GM21526 (cell line): ENCODE data around the gene TFF1.

Experiments
- ATAC-seq: cut with Tn5 transposase; IDR thresholded peaks from one replicate; pipeline ENCODE4 v1.9.1; 2021; ENCODE audit warnings: moderate library complexity; ENCODE audit not compliant: unreplicated experiment, low FRiP score

The TFF1 gene

GRCh38 chr21:42365770-42366169 is 565 bp downstream of the TFF1 start:
- ATAC-seq = no peak

GRCh38 chr21:42364304-42364865 is 1.9 kb downstream of the TFF1 start:
- no peak for ATAC-seq

DNA sequence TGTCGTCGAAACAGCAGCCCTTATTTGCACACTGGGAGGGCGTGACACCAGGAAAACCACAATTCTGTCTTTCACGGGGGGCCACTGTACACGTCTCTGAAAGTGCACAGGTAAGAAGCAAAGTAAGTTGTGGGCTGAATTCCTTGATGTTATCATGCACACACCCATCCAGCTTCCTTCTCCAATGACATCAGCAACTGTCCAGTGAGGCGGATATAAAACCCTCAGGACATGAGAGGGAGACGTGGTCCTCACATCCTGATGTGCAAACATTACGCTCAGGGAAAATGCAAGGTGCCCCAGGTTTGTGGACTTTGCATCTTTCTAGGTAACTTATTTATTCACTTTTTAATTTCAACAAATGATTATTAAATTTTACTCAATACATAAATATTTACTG is 3.0 kb downstream of the TFF1 start:
- no peak for ATAC-seq

- ATAC-seq = no peak
Observed at GRCh38 chr21:42362700-42363099, 3.6 kb downstream of the TFF1 start.

DNA sequence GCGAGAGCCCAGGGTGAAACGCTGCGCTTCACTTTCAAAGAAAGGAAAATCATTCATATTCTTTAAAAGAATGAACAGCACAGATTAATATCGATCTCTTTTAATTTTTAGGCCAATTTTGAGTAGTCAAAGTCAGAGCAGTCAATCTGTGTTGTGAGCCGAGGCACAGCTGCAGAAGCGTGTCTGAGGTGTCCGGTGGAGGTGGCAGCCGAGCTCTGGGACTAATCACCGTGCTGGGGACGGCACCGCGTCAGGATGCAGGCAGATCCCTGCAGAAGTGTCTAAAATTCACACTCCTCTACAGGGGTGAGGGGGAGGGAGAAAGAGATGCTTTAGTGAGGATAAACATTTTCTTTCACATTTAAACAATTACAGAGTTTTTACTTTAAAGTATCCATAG is 4.1 kb downstream of the TFF1 start:
- ATAC-seq = no peak

DNA sequence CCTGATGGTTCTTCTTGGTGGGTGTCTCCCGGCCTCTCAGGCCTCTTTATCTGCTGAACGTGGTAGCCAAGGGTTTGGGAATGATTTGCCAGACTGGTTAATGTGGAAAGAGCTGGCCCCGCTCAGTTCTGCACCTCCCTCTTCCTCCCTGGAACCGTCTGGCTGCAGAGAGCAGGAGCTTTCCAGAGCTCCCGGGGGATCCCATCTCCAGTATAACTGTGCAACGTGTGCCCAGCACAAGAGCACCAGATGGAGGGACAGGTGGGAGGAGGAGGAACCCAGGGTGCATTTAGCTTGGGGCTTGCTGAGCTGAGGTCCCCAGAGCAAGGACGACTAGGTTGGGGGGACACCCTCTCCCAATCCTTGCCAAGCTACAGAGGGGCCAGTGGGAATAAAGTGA is 5.0 kb downstream of the TFF1 start:
- ATAC-seq = no peak

DNA sequence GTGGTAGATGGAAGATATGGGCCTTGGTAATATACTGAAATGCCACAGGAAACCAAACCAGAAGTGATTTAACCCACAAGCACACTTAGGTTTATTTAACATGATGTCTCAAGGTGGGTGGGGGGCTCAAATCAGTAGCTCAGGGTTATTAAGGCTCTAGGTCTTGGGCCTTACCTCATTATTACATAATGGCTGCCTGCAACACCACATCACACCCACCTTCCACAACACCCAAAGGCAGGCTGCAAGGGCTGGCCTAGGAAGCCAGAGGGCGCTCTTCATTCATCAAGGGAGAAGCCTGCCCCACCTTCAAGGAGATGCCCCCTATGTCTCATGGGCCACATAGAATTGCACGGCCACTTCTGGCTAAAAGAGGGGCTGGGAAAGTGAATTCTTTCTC is 6.0 kb downstream of the TFF1 start:
- no peak for ATAC-seq

DNA sequence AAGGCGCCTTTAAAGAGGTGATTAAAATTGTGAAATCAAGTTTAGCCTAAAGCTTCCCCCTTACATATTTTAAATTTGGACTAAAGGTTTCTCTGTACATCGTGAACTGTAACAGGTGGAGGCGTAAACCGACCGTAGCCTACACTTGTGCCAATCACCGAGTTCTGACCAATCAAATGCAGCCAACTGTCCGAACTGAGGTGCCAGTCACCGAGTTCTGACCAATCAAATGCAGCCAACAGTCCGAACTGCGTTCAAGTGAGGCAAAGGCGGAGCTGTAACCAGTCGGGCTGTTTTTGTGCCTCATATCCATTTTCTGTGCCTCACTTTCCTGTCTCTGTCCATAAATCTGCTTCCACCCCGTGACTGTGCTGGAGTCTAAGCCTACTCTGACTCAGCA is 7.4 kb downstream of the TFF1 start:
- no peak for ATAC-seq

DNA sequence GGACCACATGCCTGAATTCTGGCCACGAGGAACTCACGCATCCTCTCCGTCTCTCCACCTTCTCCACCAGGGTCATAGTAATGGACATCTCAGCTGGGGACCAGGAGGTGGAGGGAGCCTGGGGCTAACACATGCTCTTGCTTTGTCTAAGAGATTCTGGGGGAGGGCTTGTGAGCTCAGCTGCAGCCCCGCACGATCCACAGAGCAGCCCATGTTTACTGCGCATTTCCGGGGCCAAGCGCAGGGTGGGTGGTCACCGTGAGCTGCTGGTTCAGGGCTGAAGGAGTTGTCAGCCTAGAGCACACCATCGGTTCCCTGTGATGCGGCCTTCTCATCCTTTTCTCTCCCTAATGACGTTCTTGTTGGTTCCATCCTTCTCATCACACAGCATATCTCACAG is 8.1 kb downstream of the TFF1 start:
- ATAC-seq = no peak

DNA sequence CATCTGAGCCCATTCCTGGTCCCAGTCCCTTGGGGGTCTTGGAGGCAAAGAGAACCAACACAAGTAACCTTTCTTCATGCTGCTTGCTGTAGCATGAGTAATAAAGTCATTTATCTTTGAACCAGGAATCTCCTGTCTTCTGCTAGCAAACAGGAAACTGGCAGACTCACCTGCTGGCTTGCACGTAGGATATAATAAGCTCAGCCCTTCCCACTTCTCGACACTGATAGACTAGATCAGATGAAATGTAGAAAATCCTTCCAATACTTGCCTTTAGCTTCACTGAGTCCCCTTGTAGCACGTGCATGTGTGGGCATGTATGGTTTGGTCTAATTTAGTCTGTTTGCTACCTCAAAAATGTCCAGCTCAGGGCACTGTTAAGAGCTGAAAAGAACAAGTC is 9.0 kb downstream of the TFF1 start:
- no peak for ATAC-seq

- no peak for ATAC-seq
Observed at GRCh38 chr21:42356650-42357049, 9.7 kb downstream of the TFF1 start.

DNA sequence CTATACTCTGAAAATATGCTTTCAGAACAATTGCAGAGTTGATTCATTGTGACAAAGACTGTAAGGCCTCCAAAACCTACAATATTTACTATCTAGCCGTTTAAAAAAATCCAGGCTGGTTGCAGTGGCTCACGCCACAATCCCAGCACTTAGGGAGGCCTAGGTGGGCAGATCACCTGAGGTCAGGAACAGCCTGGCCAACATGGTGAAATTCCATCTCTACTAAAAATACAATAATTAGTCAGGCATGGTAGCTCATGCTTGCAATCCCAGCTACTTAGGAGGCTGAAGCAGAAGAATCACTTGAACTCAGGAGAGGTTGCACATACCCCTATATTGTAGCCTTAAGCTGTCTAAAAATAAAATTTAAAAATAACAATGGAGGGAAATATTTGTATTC is 10.3 kb downstream of the TFF1 start:
- ATAC-seq = no peak

- ATAC-seq = no peak
Observed at GRCh38 chr21:42353623-42354022, 12.7 kb downstream of the TFF1 start.

- ATAC-seq = no peak
Observed at GRCh38 chr21:42352441-42353095, 13.8 kb downstream of the TFF1 start.

GRCh38 chr21:42351626-42352440 is 14.5 kb downstream of the TFF1 start:
- ATAC-seq = no peak

DNA sequence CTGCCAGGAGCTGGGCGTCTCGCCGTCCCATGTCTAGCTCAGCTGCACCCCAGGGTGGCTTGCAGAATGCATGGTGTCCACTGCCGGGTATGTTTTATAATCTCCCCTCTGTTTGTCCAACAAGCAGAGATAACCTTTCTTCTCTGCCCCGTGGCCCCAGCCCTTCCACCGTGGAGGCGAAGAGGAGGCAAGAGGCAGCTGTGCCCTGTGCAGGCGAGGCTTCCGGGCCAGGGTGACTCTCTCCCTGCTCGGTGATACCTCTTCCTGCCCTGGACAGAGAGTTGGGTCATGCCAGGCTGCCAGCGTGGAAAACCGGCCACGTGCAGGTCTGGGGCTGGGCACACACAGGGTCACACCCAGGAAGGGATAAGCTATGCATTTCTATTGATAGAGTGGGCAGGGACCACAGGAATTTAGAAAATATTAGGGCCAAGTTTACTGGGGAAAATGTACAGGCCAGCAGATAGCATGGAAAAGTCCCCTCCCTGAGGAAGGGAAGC is 15.4 kb downstream of the TFF1 start, which contains the start of gene TFF2:
Gene TFF2, minus strand, starts transcription at position 68 of the 500 bp plus-strand sequence. Its CDS starts 37 bp downstream, at position 31.
- ATAC-seq = no peak

DNA sequence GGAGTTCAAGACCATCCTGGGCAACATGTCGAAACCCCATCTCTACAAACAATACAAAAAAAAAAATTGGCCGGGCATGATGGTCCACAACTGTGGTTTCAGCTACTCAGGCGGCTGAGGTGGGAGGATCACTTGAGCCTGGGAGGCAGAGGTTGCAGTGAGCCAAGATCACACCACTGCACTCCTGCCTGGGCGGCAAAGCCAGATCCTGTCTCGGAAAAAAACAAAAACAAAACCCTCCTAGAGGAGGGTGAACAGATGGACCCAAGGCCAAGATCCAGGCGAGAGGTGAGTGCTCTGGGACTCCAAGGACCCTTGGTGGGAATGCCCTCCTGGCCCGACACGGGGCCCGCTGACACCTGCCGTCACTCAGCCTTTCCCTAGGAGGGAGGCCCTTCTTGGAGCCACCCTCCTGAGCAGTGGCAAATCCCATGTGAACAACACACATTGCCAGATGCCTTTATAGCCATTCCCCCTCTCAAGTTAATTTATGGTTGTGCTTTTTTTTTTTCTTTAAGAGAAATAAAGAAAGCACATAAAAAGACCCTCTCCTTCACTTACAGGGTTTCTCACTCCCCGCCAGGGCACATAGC is 15.9 kb downstream of the TFF1 start:
- ATAC-seq = no peak

DNA sequence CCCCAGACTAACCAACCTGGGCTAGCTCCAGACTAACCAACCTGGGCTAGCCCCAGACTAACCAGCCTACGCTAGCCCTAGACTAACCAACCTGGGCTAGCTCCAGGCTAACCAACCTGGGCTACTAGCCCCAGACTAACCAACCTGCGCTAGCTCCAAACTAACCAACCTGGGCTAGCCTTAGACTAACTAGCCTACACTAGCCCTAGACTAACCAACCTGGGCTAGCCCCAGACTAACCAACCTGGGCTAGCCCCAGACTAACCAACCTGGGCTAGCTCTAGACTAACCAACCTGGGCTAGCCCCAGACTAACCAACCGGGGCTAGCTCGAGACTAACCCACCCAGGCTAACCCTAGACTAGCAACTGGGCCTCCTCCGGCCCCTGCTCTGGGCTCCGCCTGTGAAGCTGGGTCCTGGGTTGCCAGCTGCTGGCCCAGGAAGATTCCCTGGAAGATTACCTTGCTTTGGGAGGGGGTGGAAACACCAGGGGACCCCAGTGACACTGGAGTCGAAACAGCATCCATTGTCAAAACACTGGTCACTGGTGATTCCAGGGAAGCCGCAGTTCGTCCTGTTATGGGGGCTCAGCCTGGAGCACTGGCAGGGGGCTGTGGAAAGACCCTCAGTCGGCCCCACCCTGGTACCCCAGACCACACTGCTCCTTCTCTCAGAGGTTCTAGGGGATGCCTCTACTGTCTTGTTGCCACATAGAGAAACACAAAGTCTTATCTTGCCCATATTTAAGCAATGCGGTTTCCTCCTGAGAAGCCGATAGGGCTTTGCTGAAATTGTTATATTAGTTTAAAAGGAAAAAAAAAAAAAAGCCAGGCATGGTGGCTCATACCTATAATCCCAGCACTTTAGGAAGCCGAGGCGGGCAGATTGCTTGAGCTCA is 16.7 kb downstream of the TFF1 start:
- ATAC-seq = no peak

DNA sequence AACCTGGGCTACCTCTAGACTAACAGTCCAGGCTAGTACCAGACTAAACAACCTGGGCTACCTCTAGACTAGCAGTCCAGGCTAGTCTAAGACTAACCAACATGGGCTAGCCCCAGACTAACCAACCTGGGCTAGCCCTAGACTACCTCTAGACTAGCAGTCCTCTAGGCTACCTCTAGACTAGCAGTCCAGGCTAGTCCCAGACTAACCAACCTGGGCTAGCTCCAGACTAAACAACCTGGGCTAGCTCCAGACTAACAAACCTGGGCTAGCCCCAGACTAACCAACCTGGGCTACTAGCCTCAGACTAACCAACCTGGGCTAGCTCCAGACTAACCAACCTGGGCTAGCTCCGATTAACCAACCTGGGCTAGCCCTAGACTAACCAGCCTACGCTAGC is 17.6 kb downstream of the TFF1 start:
- ATAC-seq = no peak

DNA sequence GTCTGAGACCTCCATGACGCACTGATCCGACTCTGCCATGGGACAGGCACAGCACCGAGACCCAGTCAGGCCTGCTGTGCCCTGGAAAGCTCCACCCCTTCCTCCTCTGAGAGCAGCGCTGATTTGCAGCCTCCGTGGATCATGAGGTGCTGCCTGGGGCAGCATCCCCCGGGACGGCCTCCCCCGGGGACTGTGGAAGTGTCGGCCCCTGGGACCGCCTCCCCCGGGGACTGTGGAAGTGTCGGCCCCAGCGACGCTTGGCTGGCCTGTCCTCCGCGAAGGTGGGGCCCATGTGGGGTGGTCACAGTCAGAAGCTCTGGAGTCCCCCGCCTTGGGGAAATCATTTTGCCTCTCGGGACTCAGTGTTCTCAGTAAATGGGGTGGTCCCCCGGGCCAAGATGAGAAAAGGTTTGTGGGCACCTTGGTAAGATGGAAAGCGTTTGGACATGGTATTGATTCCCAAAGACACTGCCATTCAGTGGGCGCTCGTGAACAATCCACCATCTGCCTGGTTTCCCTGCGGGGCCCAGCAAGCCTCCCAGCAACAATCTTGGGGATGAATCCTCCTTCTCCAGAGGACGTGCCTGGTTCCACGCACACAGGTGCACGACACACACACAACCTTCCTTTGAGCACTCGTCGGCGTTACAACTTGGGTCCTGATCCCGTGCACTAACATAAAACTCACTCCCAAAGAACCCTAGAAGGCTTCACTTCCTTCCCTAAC is 18.6 kb downstream of the TFF1 start:
- no peak for ATAC-seq
